GM15510 (cell line): ENCODE data around the gene SH3TC1.

Experiments
- POLR2A ChIP-seq: IDR thresholded peaks from 3 replicates; pipeline ENCODE4 v1.6.1; 2011; ENCODE audit warnings: borderline replicate concordance; ENCODE audit not compliant: insufficient read length; ENCODE audit errors: extremely low read depth

The SH3TC1 gene

DNA sequence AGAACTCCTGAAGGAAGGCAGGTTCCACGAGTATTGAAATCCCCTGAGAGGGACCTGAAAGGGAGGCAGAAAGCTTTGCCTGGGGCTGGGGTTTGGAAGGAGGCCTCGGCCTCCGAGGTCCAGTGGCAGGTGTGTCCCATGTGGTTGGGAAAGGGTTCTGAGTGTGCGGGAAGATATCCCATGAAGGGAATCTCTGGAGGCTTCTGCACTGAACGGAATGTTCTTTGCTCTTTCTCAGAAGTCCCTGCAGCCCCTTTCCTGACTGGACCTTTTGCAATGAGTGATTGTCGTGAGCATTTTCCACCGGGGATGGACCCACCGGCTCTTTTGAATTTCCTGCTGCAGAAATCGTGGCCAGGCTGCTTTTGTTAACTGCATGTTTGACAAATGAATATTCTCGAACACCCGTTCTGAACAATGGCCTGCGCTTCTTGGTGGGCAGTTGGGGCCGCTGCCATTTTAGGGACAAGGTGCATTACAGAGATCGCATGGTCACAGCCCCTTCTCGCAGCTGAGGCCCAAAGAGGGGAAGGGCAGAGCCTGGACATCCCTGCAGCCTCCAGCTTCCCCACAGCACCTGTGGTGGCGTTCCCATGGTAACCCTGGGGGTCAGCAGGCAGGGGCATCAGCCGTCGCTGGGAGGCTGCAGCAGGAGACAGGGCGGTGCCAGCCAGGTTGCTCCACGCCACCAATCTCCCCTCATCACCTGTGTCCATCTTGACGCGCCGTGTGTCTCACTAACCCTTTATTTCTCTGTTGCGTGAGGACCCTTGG lies 52.2 kb downstream of the SH3TC1 start:
- TF ChIP-seq POLR2A: no peak

DNA sequence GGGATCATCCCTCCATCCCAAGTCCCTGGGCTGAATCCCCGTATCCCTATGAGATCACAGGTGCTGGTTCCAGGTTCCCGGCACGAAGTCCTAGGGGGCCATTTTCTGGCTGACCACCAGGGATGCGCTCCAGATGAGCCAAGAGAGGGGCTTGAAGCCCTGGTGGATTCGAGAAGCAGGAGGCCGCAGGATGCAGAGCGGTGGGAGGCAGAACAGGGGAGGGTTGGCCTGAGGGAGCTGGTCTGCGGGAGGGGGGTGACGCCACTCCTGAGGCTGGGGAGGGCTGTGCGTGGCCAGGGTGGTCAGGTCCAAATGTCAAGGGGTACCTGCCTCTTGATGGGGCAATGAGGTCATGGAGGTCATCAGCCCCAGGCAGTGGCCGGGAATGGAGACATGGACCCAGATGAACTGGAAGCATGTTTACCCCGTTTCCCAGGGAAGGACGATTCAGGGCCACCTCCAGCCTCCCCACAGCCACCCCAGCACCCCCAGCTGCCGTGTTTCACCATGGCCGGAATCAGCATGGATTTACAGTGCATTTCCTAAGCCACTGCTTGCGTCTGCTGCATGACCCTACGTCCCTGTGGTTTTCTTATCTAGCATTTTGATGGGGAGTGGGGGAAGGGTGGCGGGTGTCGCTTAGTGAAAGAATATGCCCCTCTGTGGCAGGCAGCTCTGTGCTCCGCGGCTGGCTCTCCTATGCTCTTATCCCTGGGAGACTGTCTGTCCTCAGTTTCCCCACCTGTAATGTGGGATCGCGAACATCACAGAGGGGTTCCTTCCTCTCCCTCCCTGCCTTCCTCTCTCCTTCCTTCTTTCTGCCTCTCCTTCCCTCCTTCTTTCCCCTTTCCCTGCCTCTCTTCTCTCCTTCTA lies 53.4 kb downstream of the SH3TC1 start:
- TF ChIP-seq POLR2A: no peak

DNA sequence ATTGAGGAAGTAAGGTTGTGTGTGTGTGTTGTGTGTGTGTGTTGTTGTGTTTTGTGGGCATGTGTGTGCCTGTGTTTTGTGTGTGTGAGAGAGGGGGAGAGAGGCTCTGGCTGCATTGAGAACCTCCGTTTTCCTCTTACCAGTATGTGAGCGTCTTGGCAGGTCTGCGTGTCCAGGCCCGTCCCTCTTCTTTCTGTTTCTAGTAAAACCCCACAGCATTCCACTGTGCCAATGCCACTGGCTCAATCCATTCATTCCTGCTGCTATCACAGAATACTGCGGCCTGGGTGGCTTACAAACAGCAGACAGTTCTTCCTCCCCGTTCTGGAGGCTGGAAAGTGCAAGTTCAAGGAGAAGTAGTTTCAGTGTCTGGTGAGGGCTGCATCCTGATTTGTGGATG lies 55.0 kb downstream of the SH3TC1 start:
- TF ChIP-seq POLR2A: no peak

GRCh38 chr4:8255698-8256441 lies 56.8 kb downstream of the SH3TC1 start:
- TF ChIP-seq POLR2A: no peak

GRCh38 chr4:8257854-8258253 lies 58.8 kb downstream of the SH3TC1 start:
- TF ChIP-seq POLR2A: no peak

- no peak for TF ChIP-seq POLR2A
Measured at GRCh38 chr4:8258552-8259212, 59.6 kb downstream of the SH3TC1 start.

DNA sequence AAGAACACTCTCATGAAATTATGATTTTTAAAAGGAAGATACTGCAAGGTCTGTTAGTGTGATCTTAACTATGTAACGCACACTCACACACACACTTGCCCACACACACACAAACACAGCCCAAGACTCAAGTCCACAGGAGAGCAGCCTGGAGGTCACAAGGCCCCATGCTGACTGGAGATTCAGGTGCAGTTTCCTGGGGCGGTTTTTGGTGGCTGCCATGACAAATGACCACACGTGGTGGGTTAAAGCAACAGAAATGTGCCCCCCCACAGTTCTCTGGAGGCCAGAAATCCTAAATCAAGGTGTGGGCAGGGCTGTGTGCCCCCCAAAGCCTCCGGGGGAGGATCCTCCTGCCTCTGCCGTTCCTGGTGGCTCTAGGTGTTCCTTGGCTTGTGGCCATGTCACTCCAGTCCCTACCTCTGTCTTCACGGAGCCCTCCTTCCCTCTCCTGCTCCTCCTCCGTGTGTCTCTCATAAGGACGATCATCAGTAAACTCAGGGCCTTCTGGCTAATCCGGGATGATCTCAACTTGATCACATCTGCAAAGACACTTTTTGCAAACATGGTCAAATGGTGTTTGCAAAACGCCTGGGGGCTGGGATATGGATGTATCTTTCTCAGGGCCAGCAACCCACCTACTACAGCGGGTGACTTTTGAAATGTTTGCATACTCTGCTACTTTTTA lies 60.8 kb downstream of the SH3TC1 start:
- no peak for TF ChIP-seq POLR2A

- TF ChIP-seq POLR2A: no peak
Measured at GRCh38 chr4:8260656-8261111, 61.6 kb downstream of the SH3TC1 start.

GRCh38 chr4:8261851-8262535 lies 62.9 kb downstream of the SH3TC1 start:
- TF ChIP-seq POLR2A: no peak

DNA sequence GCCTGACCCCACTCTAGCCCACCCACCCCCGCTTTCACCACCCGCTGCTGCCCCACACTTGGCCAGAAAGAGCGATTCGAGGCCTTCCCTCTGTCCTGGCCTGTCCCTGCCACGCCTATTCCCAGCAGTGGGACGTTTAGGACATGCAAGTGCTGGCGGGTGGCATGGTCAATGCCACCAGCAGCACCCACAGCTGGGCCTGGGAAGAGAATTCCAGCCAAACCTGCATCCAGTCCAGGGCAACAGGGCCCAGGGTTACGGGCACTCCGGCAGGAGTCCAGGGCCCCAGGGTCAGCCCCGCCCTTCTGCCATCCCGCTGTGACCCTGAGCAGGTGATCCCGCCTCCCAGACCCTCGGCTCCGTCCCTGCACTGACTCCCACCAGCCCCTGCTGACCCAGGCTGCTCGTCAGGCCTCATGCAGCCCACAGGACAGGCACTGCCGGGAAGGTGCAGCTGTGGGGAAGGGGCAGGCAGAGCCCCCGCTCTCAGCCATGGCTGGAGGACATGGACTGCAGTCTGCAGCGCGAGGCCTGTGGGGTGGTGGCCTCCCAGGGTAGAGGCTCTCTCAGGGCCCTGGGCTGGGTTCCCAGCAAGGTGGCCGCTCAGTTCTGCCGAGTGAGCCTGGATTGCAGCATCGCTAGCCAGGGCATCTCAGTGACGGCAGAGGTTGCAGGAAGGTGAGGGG lies 63.7 kb downstream of the SH3TC1 start:
- TF ChIP-seq POLR2A: no peak

DNA sequence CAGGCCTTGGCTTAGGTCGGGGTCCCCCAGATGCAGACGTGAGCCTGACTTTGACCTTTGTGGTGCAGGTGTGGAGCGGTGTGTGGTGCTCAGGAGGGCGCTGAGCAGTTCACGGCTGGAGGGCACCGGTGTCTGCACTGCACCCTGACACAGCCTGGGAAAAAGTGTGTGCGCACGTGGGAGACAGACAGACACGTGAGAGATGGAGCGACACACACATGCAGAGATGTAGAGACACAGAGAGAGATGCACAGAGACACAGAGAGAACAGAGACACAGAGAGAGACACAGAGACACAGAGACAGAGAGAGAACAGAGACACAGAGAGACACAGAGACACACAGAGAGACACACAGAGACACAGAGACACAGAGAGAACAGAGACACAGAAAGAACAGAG lies 64.3 kb downstream of the SH3TC1 start:
- no peak for TF ChIP-seq POLR2A

- no peak for TF ChIP-seq POLR2A
Measured at GRCh38 chr4:8264106-8264505, 65.0 kb downstream of the SH3TC1 start.
